ENCODE data around the gene BAIAP2L2.

- TF ChIP-seq CTCF (conservative IDR thresholded peaks at IDR 0.05; ENCODE audit: low read length): no peak
- TF ChIP-seq EZH2phosphoT487 (IDR thresholded peaks at IDR 0.05; ENCODE audit: borderline replicate concordance): no peak
Measured at GRCh38 chr22:38098410-38099249, 11.9 kb downstream of the BAIAP2L2 start.
